ENCODE measurements around the gene CDCA3.

DNA sequence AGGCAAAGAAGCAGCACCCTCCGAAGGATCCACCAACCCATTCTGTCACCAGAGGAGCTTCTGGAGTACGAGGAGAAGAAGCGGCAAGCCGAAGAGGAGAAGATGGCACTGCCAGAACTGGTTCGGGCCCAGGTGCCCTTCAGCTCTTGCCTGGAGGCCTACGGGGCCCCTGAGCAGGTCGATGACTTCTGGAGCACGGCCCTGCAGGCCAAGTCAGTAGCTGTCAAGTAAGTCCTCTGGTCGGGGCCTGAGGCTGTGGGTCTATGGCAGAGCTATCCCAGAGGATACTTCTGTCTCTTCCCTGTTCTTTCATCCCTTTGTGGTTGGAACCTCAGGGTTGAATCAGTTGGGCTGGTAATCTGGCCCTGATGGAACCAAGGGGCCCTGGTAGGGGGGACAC, 10.3 kb upstream of the CDCA3 start:
- TF ChIP-seq CTCF (IDR thresholded peaks at IDR 0.05) (no peak), POLR2A (IDR thresholded peaks at IDR 0.05) (no peak), POLR2AphosphoS5 (IDR thresholded peaks at IDR 0.05) (no peak), EP300 (IDR thresholded peaks at IDR 0.05) (no peak)

Measured in suprapubic skin (tissue), 4 donors.